ENCODE data around the gene HJURP.
"Not testable (repeated sequence)": the region's sequence is repeated elsewhere in the genome, so short reads cannot be mapped to it uniquely, and the experiment has no call there.

Gene HJURP, protein sequence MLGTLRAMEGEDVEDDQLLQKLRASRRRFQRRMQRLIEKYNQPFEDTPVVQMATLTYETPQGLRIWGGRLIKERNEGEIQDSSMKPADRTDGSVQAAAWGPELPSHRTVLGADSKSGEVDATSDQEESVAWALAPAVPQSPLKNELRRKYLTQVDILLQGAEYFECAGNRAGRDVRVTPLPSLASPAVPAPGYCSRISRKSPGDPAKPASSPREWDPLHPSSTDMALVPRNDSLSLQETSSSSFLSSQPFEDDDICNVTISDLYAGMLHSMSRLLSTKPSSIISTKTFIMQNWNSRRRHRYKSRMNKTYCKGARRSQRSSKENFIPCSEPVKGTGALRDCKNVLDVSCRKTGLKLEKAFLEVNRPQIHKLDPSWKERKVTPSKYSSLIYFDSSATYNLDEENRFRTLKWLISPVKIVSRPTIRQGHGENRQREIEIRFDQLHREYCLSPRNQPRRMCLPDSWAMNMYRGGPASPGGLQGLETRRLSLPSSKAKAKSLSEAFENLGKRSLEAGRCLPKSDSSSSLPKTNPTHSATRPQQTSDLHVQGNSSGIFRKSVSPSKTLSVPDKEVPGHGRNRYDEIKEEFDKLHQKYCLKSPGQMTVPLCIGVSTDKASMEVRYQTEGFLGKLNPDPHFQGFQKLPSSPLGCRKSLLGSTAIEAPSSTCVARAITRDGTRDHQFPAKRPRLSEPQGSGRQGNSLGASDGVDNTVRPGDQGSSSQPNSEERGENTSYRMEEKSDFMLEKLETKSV
- long read RNA-seq, transcript HJURP-202 (9 exons, 3,187 nt), result major isoform, 388 of 477 reads
- long read RNA-seq, partial matches to known transcripts, result 32 of 477 reads
- long read RNA-seq, other reads (novel, unspliced or antisense), result 54 of 477 reads

- H3K27ac ChIP-seq (replicated peaks), result peak within 1 kb of the TSS; percentile 94
- H3K27me3 ChIP-seq (ENCODE audit: insufficient read depth, poor library complexity, severe bottlenecking), result no peaks in the 10 kb centered on the region
- peak; percentile 92 to 96 for DNase-seq (ENCODE audit: low read depth in 1 of 2, low spot score in 1 of 2)
- peak within 1 kb of the TSS; percentile 96 for H3K4me3 ChIP-seq (replicated peaks; ENCODE audit: insufficient read depth, low read length)
- TF ChIP-seq POLR2AphosphoS5 (IDR thresholded peaks at IDR 0.05; ENCODE audit: low read depth), result peak; percentile 73
- TF ChIP-seq, protein P1, sequence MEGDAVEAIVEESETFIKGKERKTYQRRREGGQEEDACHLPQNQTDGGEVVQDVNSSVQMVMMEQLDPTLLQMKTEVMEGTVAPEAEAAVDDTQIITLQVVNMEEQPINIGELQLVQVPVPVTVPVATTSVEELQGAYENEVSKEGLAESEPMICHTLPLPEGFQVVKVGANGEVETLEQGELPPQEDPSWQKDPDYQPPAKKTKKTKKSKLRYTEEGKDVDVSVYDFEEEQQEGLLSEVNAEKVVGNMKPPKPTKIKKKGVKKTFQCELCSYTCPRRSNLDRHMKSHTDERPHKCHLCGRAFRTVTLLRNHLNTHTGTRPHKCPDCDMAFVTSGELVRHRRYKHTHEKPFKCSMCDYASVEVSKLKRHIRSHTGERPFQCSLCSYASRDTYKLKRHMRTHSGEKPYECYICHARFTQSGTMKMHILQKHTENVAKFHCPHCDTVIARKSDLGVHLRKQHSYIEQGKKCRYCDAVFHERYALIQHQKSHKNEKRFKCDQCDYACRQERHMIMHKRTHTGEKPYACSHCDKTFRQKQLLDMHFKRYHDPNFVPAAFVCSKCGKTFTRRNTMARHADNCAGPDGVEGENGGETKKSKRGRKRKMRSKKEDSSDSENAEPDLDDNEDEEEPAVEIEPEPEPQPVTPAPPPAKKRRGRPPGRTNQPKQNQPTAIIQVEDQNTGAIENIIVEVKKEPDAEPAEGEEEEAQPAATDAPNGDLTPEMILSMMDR (IDR thresholded peaks at IDR 0.05; ENCODE audit: insufficient read depth, low read length), result no peak
- peak; percentile 68 for TF ChIP-seq GABPA (IDR thresholded peaks at IDR 0.05; ENCODE audit: low read depth)
- no peak for TF ChIP-seq SPI1 (IDR thresholded peaks at IDR 0.05; ENCODE audit: borderline replicate concordance, low read depth)
- TF ChIP-seq, protein P2, sequence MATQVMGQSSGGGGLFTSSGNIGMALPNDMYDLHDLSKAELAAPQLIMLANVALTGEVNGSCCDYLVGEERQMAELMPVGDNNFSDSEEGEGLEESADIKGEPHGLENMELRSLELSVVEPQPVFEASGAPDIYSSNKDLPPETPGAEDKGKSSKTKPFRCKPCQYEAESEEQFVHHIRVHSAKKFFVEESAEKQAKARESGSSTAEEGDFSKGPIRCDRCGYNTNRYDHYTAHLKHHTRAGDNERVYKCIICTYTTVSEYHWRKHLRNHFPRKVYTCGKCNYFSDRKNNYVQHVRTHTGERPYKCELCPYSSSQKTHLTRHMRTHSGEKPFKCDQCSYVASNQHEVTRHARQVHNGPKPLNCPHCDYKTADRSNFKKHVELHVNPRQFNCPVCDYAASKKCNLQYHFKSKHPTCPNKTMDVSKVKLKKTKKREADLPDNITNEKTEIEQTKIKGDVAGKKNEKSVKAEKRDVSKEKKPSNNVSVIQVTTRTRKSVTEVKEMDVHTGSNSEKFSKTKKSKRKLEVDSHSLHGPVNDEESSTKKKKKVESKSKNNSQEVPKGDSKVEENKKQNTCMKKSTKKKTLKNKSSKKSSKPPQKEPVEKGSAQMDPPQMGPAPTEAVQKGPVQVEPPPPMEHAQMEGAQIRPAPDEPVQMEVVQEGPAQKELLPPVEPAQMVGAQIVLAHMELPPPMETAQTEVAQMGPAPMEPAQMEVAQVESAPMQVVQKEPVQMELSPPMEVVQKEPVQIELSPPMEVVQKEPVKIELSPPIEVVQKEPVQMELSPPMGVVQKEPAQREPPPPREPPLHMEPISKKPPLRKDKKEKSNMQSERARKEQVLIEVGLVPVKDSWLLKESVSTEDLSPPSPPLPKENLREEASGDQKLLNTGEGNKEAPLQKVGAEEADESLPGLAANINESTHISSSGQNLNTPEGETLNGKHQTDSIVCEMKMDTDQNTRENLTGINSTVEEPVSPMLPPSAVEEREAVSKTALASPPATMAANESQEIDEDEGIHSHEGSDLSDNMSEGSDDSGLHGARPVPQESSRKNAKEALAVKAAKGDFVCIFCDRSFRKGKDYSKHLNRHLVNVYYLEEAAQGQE (IDR thresholded peaks at IDR 0.05; ENCODE audit: insufficient replicate concordance, low read depth), result peak; percentile 28
These were observed at the start of gene HJURP for GRCh38 chr2:233854241-233854981. HJURP (minus strand) TSS chr2:233854535; CDS start chr2:233854500, 35 bp downstream.

- DNase-seq (ENCODE audit: low read depth in 1 of 2, low spot score in 1 of 2), result no peak
- H3K27ac ChIP-seq (replicated peaks), result no peak overlapping the region
- no peak for TF ChIP-seq POLR2AphosphoS5 (IDR thresholded peaks at IDR 0.05; ENCODE audit: low read depth)
- TF ChIP-seq, protein P1 (IDR thresholded peaks at IDR 0.05; ENCODE audit: insufficient read depth, low read length), result no peak
- TF ChIP-seq SPI1 (IDR thresholded peaks at IDR 0.05; ENCODE audit: borderline replicate concordance, low read depth), result no peak
- no peak for TF ChIP-seq GABPA (IDR thresholded peaks at IDR 0.05; ENCODE audit: low read depth)
- H3K4me3 ChIP-seq (replicated peaks; ENCODE audit: insufficient read depth, low read length), result no peak overlapping the region
- peaks cover 2% of the 10 kb centered on the region for H3K27me3 ChIP-seq (ENCODE audit: insufficient read depth, poor library complexity, severe bottlenecking)
These were observed 47.5 kb upstream of the HJURP start for GRCh38 chr2:233901884-233902283.

DNA sequence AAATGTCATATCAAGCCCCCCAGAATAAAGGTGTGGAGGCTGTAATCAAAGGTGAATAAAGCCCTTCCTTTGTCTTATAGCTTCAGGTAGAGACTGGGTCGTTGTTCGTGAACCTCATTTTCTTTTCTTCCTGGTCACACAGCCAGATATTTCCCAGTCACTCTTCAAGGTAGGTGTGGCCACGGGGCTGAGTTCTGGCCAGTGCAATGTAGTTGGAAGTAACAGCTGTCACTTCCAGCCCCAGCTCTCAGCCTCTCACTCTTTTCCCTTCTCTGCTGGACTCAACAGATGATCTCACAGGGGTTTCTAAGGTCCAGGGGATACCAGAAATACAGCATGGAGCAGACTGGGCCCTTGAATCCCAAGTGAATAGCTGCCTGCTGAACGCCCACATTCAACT, 47.0 kb upstream of the HJURP start:
- no peak for DNase-seq (ENCODE audit: low read depth in 1 of 2, low spot score in 1 of 2)
- peaks cover 2% of the 10 kb centered on the region for H3K27me3 ChIP-seq (ENCODE audit: insufficient read depth, poor library complexity, severe bottlenecking)
- no peak overlapping the region for H3K4me3 ChIP-seq (replicated peaks; ENCODE audit: insufficient read depth, low read length)
- no peak overlapping the region for H3K27ac ChIP-seq (replicated peaks)
- TF ChIP-seq SPI1 (IDR thresholded peaks at IDR 0.05; ENCODE audit: borderline replicate concordance, low read depth), result no peak
- no peak for TF ChIP-seq GABPA (IDR thresholded peaks at IDR 0.05; ENCODE audit: low read depth)
- no peak for TF ChIP-seq POLR2AphosphoS5 (IDR thresholded peaks at IDR 0.05; ENCODE audit: low read depth)
- TF ChIP-seq, protein P1 (IDR thresholded peaks at IDR 0.05; ENCODE audit: insufficient read depth, low read length), result no peak
- TF ChIP-seq, protein P2 (IDR thresholded peaks at IDR 0.05; ENCODE audit: insufficient replicate concordance, low read depth), result no peak

GRCh38 chr2:233896253-233896652, 41.9 kb upstream of the HJURP start:
- not testable (repeated sequence) for H3K4me3 ChIP-seq (replicated peaks; ENCODE audit: insufficient read depth, low read length); DNase-seq (ENCODE audit: low read depth in 1 of 2, low spot score in 1 of 2); H3K27ac ChIP-seq (replicated peaks); H3K27me3 ChIP-seq (ENCODE audit: insufficient read depth, poor library complexity, severe bottlenecking)
